Upper lobe of left lung (tissue), 6 donors: ENCODE measurements around the gene G6PC3. TPM values are rescaled to one million over a fixed set of nuclear protein-coding genes. Genes with fewer than 3 reads are reported as not detected.

Source experiments
- ATAC-seq, 2 donors: fragments of 200-7000 bp; cut with Tn5 transposase; one replicate each; pipeline ENCODE4 v1.9.1; 2022; ENCODE audit warnings: mild to moderate bottlenecking in 2 of 2, moderate library complexity in 2 of 2; ENCODE audit not compliant: low FRiP score in 2 of 2
- DNase-seq, 2 donors: peaks; one replicate each; pipeline ENCODE4 v3.0.0-alpha.2; 2019 to 2020
- H3K27ac ChIP-seq, 4 donors: fragments of 200-600 bp; sonication (generic); one replicate each; pipeline ENCODE4 v1.5.1; 2016 to 2019
- H3K27me3 ChIP-seq, 4 donors: fragments of 200-600 bp; sonication (generic); one replicate each; pipeline ENCODE4 v1.5.1; 2017 to 2019
- H3K36me3 ChIP-seq, 4 donors: fragments of 200-600 bp; sonication (generic); one replicate each; pipeline ENCODE4 v1.5.1; 2016 to 2019
- H3K4me1 ChIP-seq, 4 donors: fragments of 200-600 bp; sonication (generic); one replicate each; pipeline ENCODE4 v1.5.1; 2018 to 2019
- H3K4me3 ChIP-seq, 4 donors: fragments of 200-600 bp; sonication (generic); one replicate each; pipeline ENCODE4 v1.5.1; 2017 to 2019; ENCODE audit warnings: mild to moderate bottlenecking in 2 of 4, moderate library complexity in 1 of 4
- H3K9me3 ChIP-seq, 4 donors: fragments of 200-600 bp; sonication (generic); one replicate each; pipeline ENCODE4 v1.5.1; 2018 to 2019
- EP300 ChIP-seq, 4 donors: sonication (generic); formaldehyde crosslinking; IDR thresholded peaks; one replicate each; pipeline ENCODE4 v1.5.1; 2017; ENCODE audit warnings: antibody characterized with exemption in 4 of 4, control low read depth in 2 of 4
- POLR2A ChIP-seq, 4 donors: fragments of 450-650 bp; IDR thresholded peaks; one replicate each; pipeline ENCODE4 v1.5.1; 2016 to 2017; ENCODE audit warnings: antibody characterized with exemption in 4 of 4, mild to moderate bottlenecking in 2 of 4
- POLR2AphosphoS5 ChIP-seq, 2 donors: sonication (generic); formaldehyde crosslinking; IDR thresholded peaks; one replicate each; pipeline ENCODE4 v1.5.1; 2017; ENCODE audit warnings: antibody characterized with exemption in 2 of 2
- WGBS, 2 donors: methylation state at CpG; one replicate each; pipeline ENCODE4 v1.1.5; 2017 to 2018; 5-methylcytosine and 5-hydroxymethylcytosine counted together
- total RNA-seq, 6 donors: library from RNA; depleted of rRNA in 4 of 6; stranded (reverse); fragments of >200 nt in 4 of 6; gene quantifications; one replicate each; pipeline versions ENCODE4 v1.1.0 to v1.2.1, GENCODE V29; 2016 to 2021
- TF ChIP-seq, protein P1 (sequence below), 6 experiments: fragments of 450-650 bp in 4 of 6; fragments of 200-600 bp in 2 of 6; sonication (generic) in 2 of 6; IDR thresholded peaks; one replicate each; pipeline ENCODE4 v1.5.1; 2016 to 2019; ENCODE audit warnings: antibody characterized with exemption in 6 of 6
- donor health status: DM: no; HTN: no; CAD: no; lungs with moderate emphysema.
- donor health status: DM: no; HTN: yes; CAD: no; lungs with severe emphysema.

The G6PC3 gene
- total RNA-seq, 6 donors from 2014 or later: 16.8 to 63.0 (median 33.8) TPM

DNA sequence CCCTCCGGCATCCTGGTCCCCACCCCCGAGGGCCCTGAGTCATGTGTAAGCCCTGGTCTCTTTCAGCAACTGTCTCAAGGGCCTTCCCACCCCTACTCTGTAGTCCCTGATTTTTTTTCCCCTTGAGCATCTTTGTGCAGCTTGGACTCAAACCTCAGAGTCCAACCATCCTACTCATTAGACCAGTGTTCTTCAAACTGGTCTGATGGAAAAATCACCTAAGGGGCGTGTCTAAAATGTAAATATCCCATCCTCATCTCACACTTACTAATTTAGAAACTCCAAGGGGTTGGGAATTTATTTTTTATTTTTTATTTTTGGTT, 624 bp downstream of the G6PC3 start:
- ATAC-seq: no peak
- H3K4me1 ChIP-seq: peaks cover 26 to 45% (median 28%) of the 10 kb centered on the region in 4 donors
- peak overlapping the region; percentile 56 to 87 (median 84) for H3K4me3 ChIP-seq
- H3K9me3 ChIP-seq: no peaks in the 10 kb centered on the region
- H3K27me3 ChIP-seq: no peaks in the 10 kb centered on the region
- no peak for TF ChIP-seq POLR2AphosphoS5 (IDR thresholded peaks at IDR 0.05)
- TF ChIP-seq POLR2A (IDR thresholded peaks at IDR 0.05): no peak
- TF ChIP-seq EP300 (IDR thresholded peaks at IDR 0.05): no peak
- TF ChIP-seq, protein P1, sequence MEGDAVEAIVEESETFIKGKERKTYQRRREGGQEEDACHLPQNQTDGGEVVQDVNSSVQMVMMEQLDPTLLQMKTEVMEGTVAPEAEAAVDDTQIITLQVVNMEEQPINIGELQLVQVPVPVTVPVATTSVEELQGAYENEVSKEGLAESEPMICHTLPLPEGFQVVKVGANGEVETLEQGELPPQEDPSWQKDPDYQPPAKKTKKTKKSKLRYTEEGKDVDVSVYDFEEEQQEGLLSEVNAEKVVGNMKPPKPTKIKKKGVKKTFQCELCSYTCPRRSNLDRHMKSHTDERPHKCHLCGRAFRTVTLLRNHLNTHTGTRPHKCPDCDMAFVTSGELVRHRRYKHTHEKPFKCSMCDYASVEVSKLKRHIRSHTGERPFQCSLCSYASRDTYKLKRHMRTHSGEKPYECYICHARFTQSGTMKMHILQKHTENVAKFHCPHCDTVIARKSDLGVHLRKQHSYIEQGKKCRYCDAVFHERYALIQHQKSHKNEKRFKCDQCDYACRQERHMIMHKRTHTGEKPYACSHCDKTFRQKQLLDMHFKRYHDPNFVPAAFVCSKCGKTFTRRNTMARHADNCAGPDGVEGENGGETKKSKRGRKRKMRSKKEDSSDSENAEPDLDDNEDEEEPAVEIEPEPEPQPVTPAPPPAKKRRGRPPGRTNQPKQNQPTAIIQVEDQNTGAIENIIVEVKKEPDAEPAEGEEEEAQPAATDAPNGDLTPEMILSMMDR (IDR thresholded peaks at IDR 0.05): no peak
- H3K36me3 ChIP-seq: peaks cover 0 to 22% (median 15%) of the 10 kb centered on the region in 4 donors
- 2 to 6% methylated on average over 3 of the region's 3 CpGs for WGBS, 2 donors
- no peak for DNase-seq
- H3K27ac ChIP-seq: peak overlapping the region; percentile 85 to 91 (median 88)

DNA sequence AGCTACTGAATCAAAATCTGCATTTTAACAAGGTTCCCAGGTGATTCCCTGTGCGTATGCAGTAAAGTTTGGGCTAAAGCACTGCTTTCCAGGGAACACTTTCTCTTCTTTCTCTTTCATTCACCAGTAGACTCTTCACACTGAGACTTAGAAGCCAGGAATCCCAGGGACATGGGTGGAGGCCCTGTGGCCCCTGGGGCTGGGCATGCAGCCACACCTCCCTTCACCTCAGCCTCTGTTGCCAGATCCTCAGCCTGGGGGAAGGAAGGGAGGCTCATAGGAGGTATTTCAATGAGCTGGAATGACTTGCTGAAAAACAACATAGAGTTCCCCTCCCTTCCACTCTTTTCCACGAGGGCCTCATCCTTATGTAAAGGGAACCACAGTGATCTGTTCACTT, 1.2 kb downstream of the G6PC3 start:
- DNase-seq (no peak), ATAC-seq (no peak)
- H3K27me3 ChIP-seq: no peaks in the 10 kb centered on the region
- no peaks in the 10 kb centered on the region for H3K9me3 ChIP-seq
- peak overlapping the region in 3 of 4 donors; percentile 82 to 87 (median 86) for H3K4me3 ChIP-seq
- peaks cover 25 to 47% (median 31%) of the 10 kb centered on the region in 4 donors for H3K4me1 ChIP-seq
- TF ChIP-seq, protein P1 (IDR thresholded peaks at IDR 0.05): no peak
- TF ChIP-seq POLR2AphosphoS5 (IDR thresholded peaks at IDR 0.05) (no peak), POLR2A (IDR thresholded peaks at IDR 0.05) (no peak), EP300 (IDR thresholded peaks at IDR 0.05) (no peak)
- peaks cover 0 to 28% (median 19%) of the 10 kb centered on the region in 4 donors for H3K36me3 ChIP-seq
- 35 to 43% methylated on average over 2 of the region's 2 CpGs for WGBS, 2 donors
- peak overlapping the region; percentile 66 to 91 (median 88) for H3K27ac ChIP-seq

DNA sequence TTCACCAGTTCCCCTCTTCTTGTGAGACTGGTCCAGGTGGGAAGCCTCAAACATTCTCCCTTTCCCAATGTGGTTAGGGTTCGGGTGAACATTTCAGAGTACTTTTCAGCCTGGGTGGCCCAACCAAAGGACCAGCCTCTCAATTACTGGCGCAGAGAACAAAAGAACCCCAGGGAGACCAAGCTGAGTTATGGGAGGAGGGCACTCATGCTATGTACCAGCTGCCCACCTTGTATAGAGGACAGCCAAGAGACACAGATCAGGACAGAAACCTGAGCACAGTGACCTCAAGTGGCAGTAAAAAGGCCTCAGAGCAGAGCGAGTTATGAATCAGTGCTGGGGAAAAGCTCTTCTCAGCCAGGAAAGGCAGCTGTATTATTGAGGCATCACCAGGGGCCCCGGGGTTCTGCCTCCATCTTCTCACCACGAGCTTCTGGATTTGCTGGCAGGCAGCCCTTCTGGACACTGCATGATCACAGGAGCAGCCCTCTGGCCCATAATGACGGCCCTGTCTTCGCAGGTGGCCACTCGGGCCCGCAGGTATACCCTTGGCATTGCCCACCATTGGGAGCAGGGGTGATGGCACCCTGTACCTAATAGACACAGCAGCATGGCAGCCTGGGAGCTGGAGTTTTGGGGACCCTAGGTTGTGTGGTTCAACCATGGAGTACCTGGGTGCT, 3.8 kb downstream of the G6PC3 start:
- H3K4me1 ChIP-seq: peaks cover 19 to 53% (median 24%) of the 10 kb centered on the region in 4 donors
- peak overlapping the region in 2 of 4 donors; percentile 1 to 42 for H3K27ac ChIP-seq
- no peaks in the 10 kb centered on the region for H3K9me3 ChIP-seq
- TF ChIP-seq, protein P1 (IDR thresholded peaks at IDR 0.05): no peak
- TF ChIP-seq EP300 (IDR thresholded peaks at IDR 0.05) (no peak), POLR2A (IDR thresholded peaks at IDR 0.05) (no peak), POLR2AphosphoS5 (IDR thresholded peaks at IDR 0.05) (no peak)
- 83 to 85% methylated on average over 3 to 9 of the region's 9 CpGs for WGBS, 2 donors
- H3K4me3 ChIP-seq: no peak overlapping the region
- peaks cover 13 to 54% (median 39%) of the 10 kb centered on the region in 4 donors for H3K36me3 ChIP-seq
- no peak for DNase-seq
- H3K27me3 ChIP-seq: no peaks in the 10 kb centered on the region
- no peak for ATAC-seq

DNA sequence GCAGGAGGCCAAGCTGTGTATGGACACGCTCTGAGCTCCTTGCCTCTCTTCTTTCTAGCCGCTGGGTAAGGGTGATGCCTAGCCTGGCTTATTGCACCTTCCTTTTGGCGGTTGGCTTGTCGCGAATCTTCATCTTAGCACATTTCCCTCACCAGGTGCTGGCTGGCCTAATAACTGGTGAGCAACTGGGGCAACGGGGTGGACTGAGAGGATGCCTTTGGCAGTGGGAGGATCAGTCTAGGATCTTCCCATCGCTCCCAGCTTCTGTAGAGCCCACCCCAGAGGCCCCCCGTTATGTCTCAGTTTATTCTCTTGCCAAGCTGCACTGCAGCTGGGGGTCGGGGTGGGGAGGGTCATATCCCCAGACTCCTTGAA, 4.4 kb downstream of the G6PC3 start:
- Histone ChIP-seq H3K4me3 (no peak overlapping the region), H3K4me1 (peaks cover 15 to 49% (median 23%) of the 10 kb centered on the region in 4 donors), H3K36me3 (peaks cover 13 to 59% (median 41%) of the 10 kb centered on the region in 4 donors), H3K27ac (no peak overlapping the region), H3K9me3 (no peaks in the 10 kb centered on the region), H3K27me3 (no peaks in the 10 kb centered on the region)
- DNase-seq: no peak
- ATAC-seq: no peak
- no peak for TF ChIP-seq EP300 (IDR thresholded peaks at IDR 0.05)
- no peak for TF ChIP-seq POLR2AphosphoS5 (IDR thresholded peaks at IDR 0.05)
- TF ChIP-seq POLR2A (IDR thresholded peaks at IDR 0.05): no peak
- TF ChIP-seq, protein P1 (IDR thresholded peaks at IDR 0.05): no peak
- 96% methylated on average over 9 of the region's 9 CpGs for WGBS, 2 donors
